Activated T-helper 17 cell treated with anti-CD3 and anti-CD28 coated beads, Interleukin-2, amount 50 U/mL, for 72 hours (primary cell): ENCODE measurements around the gene CHCT1. TPM values are rescaled to one million over a fixed set of nuclear protein-coding genes. Genes with fewer than 3 reads are reported as not detected.
"Not testable (repeated sequence)": the region's sequence is repeated elsewhere in the genome, so short reads cannot be mapped to it uniquely, and the experiment has no call there.

ENCODE experiments used
- ATAC-seq: fragments of 150-1000 bp; cut with Tn5 transposase; replicated peaks from 2 replicates; pipeline ENCODE4 v1.10.0; 2021; ENCODE audit warnings: mild to moderate bottlenecking, moderate library complexity
- H3K27ac Mint-ChIP-seq: one replicate; pipeline ENCODE4 v1.8.0; 2022; ENCODE audit warnings: mixed read lengths
- H3K27me3 Mint-ChIP-seq: one replicate; pipeline ENCODE4 v1.8.0; 2022; ENCODE audit warnings: mixed read lengths
- H3K36me3 Mint-ChIP-seq: one replicate; pipeline ENCODE4 v1.8.0; 2022; ENCODE audit warnings: low read depth, mild to moderate bottlenecking, mixed read lengths
- H3K4me1 Mint-ChIP-seq: one replicate; pipeline ENCODE4 v1.8.0; 2022; ENCODE audit warnings: mixed read lengths
- H3K4me3 Mint-ChIP-seq: one replicate; pipeline ENCODE4 v1.8.0; 2022; ENCODE audit warnings: mild to moderate bottlenecking, mixed read lengths
- H3K9me3 Mint-ChIP-seq: one replicate; pipeline ENCODE4 v1.8.0; 2022; ENCODE audit warnings: mixed read lengths
- total RNA-seq, 2 donors: library from RNA; stranded (reverse); gene quantifications; one replicate each; pipeline ENCODE4 v1.2.3, GENCODE V29; 2022

Gene CHCT1
- total RNA-seq, 2 donors from 2014 or later = not detected

GRCh38 chr17:60419875-60420274 is 2.4 kb upstream of the CHCT1 start:
- H3K27ac Mint-ChIP-seq, H3K9me3 Mint-ChIP-seq, H3K36me3 Mint-ChIP-seq, ATAC-seq, H3K27me3 Mint-ChIP-seq, H3K4me3 Mint-ChIP-seq, H3K4me1 Mint-ChIP-seq: not testable (repeated sequence)

GRCh38 chr17:60421273-60422161 is 772 bp upstream of the CHCT1 start:
- Mint-ChIP-seq H3K9me3 (no peaks in the 10 kb centered on the region), H3K36me3 (no peaks in the 10 kb centered on the region), H3K4me1 (peaks cover 5% of the 10 kb centered on the region), H3K4me3 (peak overlapping the region; percentile 76), H3K27ac (peak overlapping the region; percentile 61), H3K27me3 (no peaks in the 10 kb centered on the region)
- peak; percentile 97 for ATAC-seq

- no peaks in the 10 kb centered on the region for H3K9me3 Mint-ChIP-seq
- H3K4me1 Mint-ChIP-seq = peaks cover 5% of the 10 kb centered on the region
- H3K4me3 Mint-ChIP-seq = no peak overlapping the region
- H3K36me3 Mint-ChIP-seq = no peaks in the 10 kb centered on the region
- H3K27ac Mint-ChIP-seq = no peak overlapping the region
- ATAC-seq = no peak
- H3K27me3 Mint-ChIP-seq = no peaks in the 10 kb centered on the region
Measured at GRCh38 chr17:60423865-60424264, 1.6 kb downstream of the CHCT1 start.

GRCh38 chr17:60425626-60426025 is 3.3 kb downstream of the CHCT1 start:
- Mint-ChIP-seq H3K27me3 (no peaks in the 10 kb centered on the region), H3K4me3 (no peak overlapping the region), H3K4me1 (peaks cover 5% of the 10 kb centered on the region), H3K36me3 (no peaks in the 10 kb centered on the region), H3K9me3 (no peaks in the 10 kb centered on the region), H3K27ac (no peak overlapping the region)
- no peak for ATAC-seq

- Mint-ChIP-seq H3K36me3 (no peaks in the 10 kb centered on the region), H3K4me1 (no peaks in the 10 kb centered on the region), H3K9me3 (no peaks in the 10 kb centered on the region), H3K27me3 (no peaks in the 10 kb centered on the region), H3K4me3 (no peak overlapping the region), H3K27ac (no peak overlapping the region)
- no peak for ATAC-seq
Measured at GRCh38 chr17:60426596-60426995, 4.3 kb downstream of the CHCT1 start.

- not testable (repeated sequence) for H3K4me3 Mint-ChIP-seq, H3K27me3 Mint-ChIP-seq, H3K9me3 Mint-ChIP-seq, ATAC-seq, H3K36me3 Mint-ChIP-seq, H3K27ac Mint-ChIP-seq, H3K4me1 Mint-ChIP-seq
Measured at GRCh38 chr17:60428491-60428890, 6.2 kb downstream of the CHCT1 start.

GRCh38 chr17:60430561-60430960 is 8.3 kb downstream of the CHCT1 start:
- not testable (repeated sequence) for ATAC-seq, H3K4me3 Mint-ChIP-seq

GRCh38 chr17:60433021-60433997 is 11.0 kb downstream of the CHCT1 start:
- not testable (repeated sequence) for H3K27ac Mint-ChIP-seq, H3K4me3 Mint-ChIP-seq, H3K4me1 Mint-ChIP-seq, H3K36me3 Mint-ChIP-seq, ATAC-seq, H3K9me3 Mint-ChIP-seq, H3K27me3 Mint-ChIP-seq

More at GRCh38 chr17:60430561-60430960, 8.3 kb downstream of the CHCT1 start:
- H3K4me1 Mint-ChIP-seq, H3K27me3 Mint-ChIP-seq, H3K9me3 Mint-ChIP-seq, H3K27ac Mint-ChIP-seq, H3K36me3 Mint-ChIP-seq: not testable (repeated sequence)

- H3K4me3 Mint-ChIP-seq = no peak overlapping the region
- no peak overlapping the region for H3K27ac Mint-ChIP-seq
- H3K36me3 Mint-ChIP-seq = no peaks in the 10 kb centered on the region
- ATAC-seq = peak; percentile 54
- H3K27me3 Mint-ChIP-seq = peaks cover 4% of the 10 kb centered on the region
- H3K9me3 Mint-ChIP-seq = no peaks in the 10 kb centered on the region
- no peaks in the 10 kb centered on the region for H3K4me1 Mint-ChIP-seq
Measured at GRCh38 chr17:60435244-60436167, 13.2 kb downstream of the CHCT1 start.

GRCh38 chr17:60436676-60437075 is 14.4 kb downstream of the CHCT1 start:
- ATAC-seq = no peak
- no peak overlapping the region for H3K4me3 Mint-ChIP-seq

GRCh38 chr17:60439501-60439900 is 17.2 kb downstream of the CHCT1 start:
- peak; percentile 23 for ATAC-seq
- Mint-ChIP-seq H3K9me3 (no peaks in the 10 kb centered on the region), H3K27ac (no peak overlapping the region), H3K36me3 (peaks cover 2% of the 10 kb centered on the region), H3K4me3 (no peak overlapping the region), H3K4me1 (no peaks in the 10 kb centered on the region), H3K27me3 (peaks cover 4% of the 10 kb centered on the region)

More at GRCh38 chr17:60436676-60437075, 14.4 kb downstream of the CHCT1 start:
- no peak overlapping the region for H3K27ac Mint-ChIP-seq
- H3K9me3 Mint-ChIP-seq = no peaks in the 10 kb centered on the region
- no peaks in the 10 kb centered on the region for H3K4me1 Mint-ChIP-seq
- H3K27me3 Mint-ChIP-seq = peaks cover 4% of the 10 kb centered on the region
- no peaks in the 10 kb centered on the region for H3K36me3 Mint-ChIP-seq

GRCh38 chr17:60442271-60443173 is 20.2 kb downstream of the CHCT1 start:
- no peak overlapping the region for H3K4me3 Mint-ChIP-seq
- H3K9me3 Mint-ChIP-seq = no peaks in the 10 kb centered on the region
- no peaks in the 10 kb centered on the region for H3K4me1 Mint-ChIP-seq
- peaks cover 28% of the 10 kb centered on the region for H3K36me3 Mint-ChIP-seq
- no peak for ATAC-seq
- H3K27ac Mint-ChIP-seq = no peak overlapping the region
- H3K27me3 Mint-ChIP-seq = no peaks in the 10 kb centered on the region

GRCh38 chr17:60443713-60444112 is 21.4 kb downstream of the CHCT1 start:
- Mint-ChIP-seq H3K27me3 (no peaks in the 10 kb centered on the region), H3K27ac (no peak overlapping the region), H3K9me3 (no peaks in the 10 kb centered on the region), H3K4me3 (no peak overlapping the region), H3K36me3 (peaks cover 40% of the 10 kb centered on the region), H3K4me1 (no peaks in the 10 kb centered on the region)
- no peak for ATAC-seq
